ENCODE measurements around the gene LIMK1.

DNA sequence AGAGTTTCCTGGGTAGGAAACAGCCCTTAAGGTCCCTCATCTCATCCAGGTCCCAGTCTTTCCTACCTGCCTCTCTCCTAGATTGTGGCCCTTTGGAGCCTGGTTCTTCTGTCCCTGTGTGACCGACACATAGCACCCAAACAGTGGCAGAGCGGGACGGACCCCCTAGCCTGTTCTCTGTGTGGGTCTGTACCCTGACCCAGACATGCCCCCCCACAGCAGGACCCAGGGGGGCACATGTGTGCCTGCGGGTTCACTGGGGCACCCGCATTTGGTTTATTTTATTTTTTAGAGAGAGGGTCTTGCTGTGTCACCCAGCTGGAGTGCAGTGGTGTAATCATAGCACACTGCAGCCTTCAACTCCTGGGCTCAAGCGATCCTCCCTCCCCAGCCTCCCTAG is 11.5 kb downstream of the LIMK1 start:
- TF ChIP-seq, protein P1, sequence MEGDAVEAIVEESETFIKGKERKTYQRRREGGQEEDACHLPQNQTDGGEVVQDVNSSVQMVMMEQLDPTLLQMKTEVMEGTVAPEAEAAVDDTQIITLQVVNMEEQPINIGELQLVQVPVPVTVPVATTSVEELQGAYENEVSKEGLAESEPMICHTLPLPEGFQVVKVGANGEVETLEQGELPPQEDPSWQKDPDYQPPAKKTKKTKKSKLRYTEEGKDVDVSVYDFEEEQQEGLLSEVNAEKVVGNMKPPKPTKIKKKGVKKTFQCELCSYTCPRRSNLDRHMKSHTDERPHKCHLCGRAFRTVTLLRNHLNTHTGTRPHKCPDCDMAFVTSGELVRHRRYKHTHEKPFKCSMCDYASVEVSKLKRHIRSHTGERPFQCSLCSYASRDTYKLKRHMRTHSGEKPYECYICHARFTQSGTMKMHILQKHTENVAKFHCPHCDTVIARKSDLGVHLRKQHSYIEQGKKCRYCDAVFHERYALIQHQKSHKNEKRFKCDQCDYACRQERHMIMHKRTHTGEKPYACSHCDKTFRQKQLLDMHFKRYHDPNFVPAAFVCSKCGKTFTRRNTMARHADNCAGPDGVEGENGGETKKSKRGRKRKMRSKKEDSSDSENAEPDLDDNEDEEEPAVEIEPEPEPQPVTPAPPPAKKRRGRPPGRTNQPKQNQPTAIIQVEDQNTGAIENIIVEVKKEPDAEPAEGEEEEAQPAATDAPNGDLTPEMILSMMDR (IDR thresholded peaks at IDR 0.05): no peak
- TF ChIP-seq POLR2AphosphoS5 (IDR thresholded peaks at IDR 0.05) (no peak), POLR2A (IDR thresholded peaks at IDR 0.05) (no peak), EP300 (IDR thresholded peaks at IDR 0.05) (no peak)
